ENCODE data around the gene TMEM50A.
"Not testable (repeated sequence)": the region's sequence is repeated elsewhere in the genome, so short reads cannot be mapped to it uniquely, and the experiment has no call there.

The TMEM50A gene

GRCh38 chr1:25392841-25393240, 54.7 kb downstream of the TMEM50A start:
- no peak overlapping the region for H3K4me3 ChIP-seq (ENCODE audit: low read length)
- DNase-seq (ENCODE audit: low read depth), result peak; percentile 46
- TF ChIP-seq CTCF (conservative IDR thresholded peaks at IDR 0.05; ENCODE audit: low read length), result no peak

- DNase-seq (ENCODE audit: low read depth), result peak; percentile 9
- H3K4me3 ChIP-seq (ENCODE audit: low read length), result not testable (repeated sequence)
These were observed 59.4 kb downstream of the TMEM50A start for GRCh38 chr1:25397549-25397948.

GRCh38 chr1:25398079-25398478, 59.9 kb downstream of the TMEM50A start:
- H3K4me3 ChIP-seq (ENCODE audit: low read length); DNase-seq (ENCODE audit: low read depth): not testable (repeated sequence)

- not testable (repeated sequence) for H3K4me3 ChIP-seq (ENCODE audit: low read length); DNase-seq (ENCODE audit: low read depth)
- peak; percentile 29 for TF ChIP-seq CTCF (conservative IDR thresholded peaks at IDR 0.05; ENCODE audit: low read length)
These were observed 65.0 kb downstream of the TMEM50A start for GRCh38 chr1:25402947-25403803.

GRCh38 chr1:25405731-25406305, 67.7 kb downstream of the TMEM50A start:
- not testable (repeated sequence) for DNase-seq (ENCODE audit: low read depth); H3K4me3 ChIP-seq (ENCODE audit: low read length)

GRCh38 chr1:25409641-25410427, 71.7 kb downstream of the TMEM50A start:
- DNase-seq (ENCODE audit: low read depth); H3K4me3 ChIP-seq (ENCODE audit: low read length): not testable (repeated sequence)

All from AG10803 (cell line).